Urinary bladder (tissue), 4 donors: Measurements from ENCODE around the gene SUFU. TPM values are rescaled to one million over a fixed set of nuclear protein-coding genes. Genes with fewer than 3 reads are reported as not detected.

Experiments used
- DNase-seq: peaks from one replicate; pipeline ENCODE4 v3.0.0-alpha.2; 2015; ENCODE audit errors: extremely low spot score
- H3K27ac ChIP-seq: one replicate; pipeline ENCODE4 v1.5.1; 2013; ENCODE audit warnings: low read depth, mild to moderate bottlenecking, moderate library complexity
- H3K36me3 ChIP-seq: one replicate; pipeline ENCODE4 v1.6.1; 2013; ENCODE audit warnings: mild to moderate bottlenecking, moderate library complexity; ENCODE audit not compliant: insufficient read depth
- H3K4me1 ChIP-seq: one replicate; pipeline ENCODE4 v1.6.1; 2013; ENCODE audit warnings: mild to moderate bottlenecking, moderate library complexity; ENCODE audit not compliant: insufficient read depth
- H3K4me3 ChIP-seq: one replicate; pipeline ENCODE4 v1.5.1; 2013; ENCODE audit warnings: low read depth, low read length
- WGBS: extraction: QIAGEN DNeasy Blood & Tissue Kit; methylation state at CpG from one replicate; pipeline ENCODE4 v1.1.7; 2013; 5-methylcytosine and 5-hydroxymethylcytosine counted together
- polyA plus RNA-seq: library from polyadenylated mRNA; stranded (reverse); fragments of 200-250 nt; gene quantifications from one replicate; pipeline ENCODE4 v1.2.3, GENCODE V29; 2013
- total RNA-seq: library from RNA; depleted of rRNA; stranded (reverse); fragments of >200 nt; gene quantifications from one replicate; pipeline ENCODE4 v1.2.3, GENCODE V29; 2014
- donor health status: healthy with polysubstance abuse.
- donor health status: healthy.

Gene SUFU
- total and polyA plus RNA-seq, 2 donors, result 8.1 to 11.2 TPM

- Histone ChIP-seq H3K27ac (no peak overlapping the region), H3K36me3 (peaks cover 1% of the 10 kb centered on the region), H3K4me1 (no peaks in the 10 kb centered on the region), H3K4me3 (no peak overlapping the region)
- 70% methylated on average over 13 of the region's 13 CpGs for WGBS
- DNase-seq, result no peak
Measured at GRCh38 chr10:102621443-102622325, 117.9 kb downstream of the SUFU start.

GRCh38 chr10:102624094-102624493 lies 120.3 kb downstream of the SUFU start:
- no peaks in the 10 kb centered on the region for H3K4me1 ChIP-seq
- no peak overlapping the region for H3K27ac ChIP-seq
- 85% methylated on average over 3 of the region's 3 CpGs for WGBS
- peaks cover 1% of the 10 kb centered on the region for H3K36me3 ChIP-seq
- H3K4me3 ChIP-seq, result no peak overlapping the region
- DNase-seq, result no peak

- WGBS, result 69% methylated on average over 12 of the region's 12 CpGs
- no peak for DNase-seq
- Histone ChIP-seq H3K4me1 (no peaks in the 10 kb centered on the region), H3K4me3 (no peak overlapping the region), H3K27ac (no peak overlapping the region), H3K36me3 (no peaks in the 10 kb centered on the region)
Measured at GRCh38 chr10:102624751-102625645, 121.2 kb downstream of the SUFU start.

GRCh38 chr10:102626026-102626685 lies 122.4 kb downstream of the SUFU start:
- DNase-seq, result no peak
- Histone ChIP-seq H3K27ac (no peak overlapping the region), H3K4me1 (no peaks in the 10 kb centered on the region), H3K36me3 (no peaks in the 10 kb centered on the region), H3K4me3 (no peak overlapping the region)
- WGBS, result 83% methylated on average over 10 of the region's 10 CpGs

GRCh38 chr10:102627291-102627735 lies 123.5 kb downstream of the SUFU start:
- Histone ChIP-seq H3K4me3 (no peak overlapping the region), H3K36me3 (no peaks in the 10 kb centered on the region), H3K27ac (peak overlapping the region; percentile 68), H3K4me1 (no peaks in the 10 kb centered on the region)
- 40% methylated on average over 12 of the region's 12 CpGs for WGBS
- no peak for DNase-seq

GRCh38 chr10:102627736-102628293 lies 124.0 kb downstream of the SUFU start:
- whole genome bisulfite sequencing, result 28% methylated on average over 9 of the region's 9 CpGs
- no peaks in the 10 kb centered on the region for H3K36me3 ChIP-seq
- no peaks in the 10 kb centered on the region for H3K4me1 ChIP-seq
- DNase-seq, result no peak
- H3K4me3 ChIP-seq, result no peak overlapping the region
- peak overlapping the region; percentile 68 for H3K27ac ChIP-seq

GRCh38 chr10:102628451-102628911 lies 124.7 kb downstream of the SUFU start:
- H3K36me3 ChIP-seq, result no peaks in the 10 kb centered on the region
- H3K27ac ChIP-seq, result peak overlapping the region; percentile 68
- WGBS, result 40% methylated on average over 11 of the region's 11 CpGs
- H3K4me3 ChIP-seq, result no peak overlapping the region
- no peaks in the 10 kb centered on the region for H3K4me1 ChIP-seq
- no peak for DNase-seq

- H3K36me3 ChIP-seq, result no peaks in the 10 kb centered on the region
- H3K27ac ChIP-seq, result no peak overlapping the region
- no peak for DNase-seq
- no peaks in the 10 kb centered on the region for H3K4me1 ChIP-seq
- H3K4me3 ChIP-seq, result no peak overlapping the region
- 62% methylated on average over 22 of the region's 22 CpGs for WGBS
Measured at GRCh38 chr10:102629661-102630614, 126.2 kb downstream of the SUFU start.

- WGBS, result 49% methylated on average over 6 of the region's 6 CpGs
- Histone ChIP-seq H3K4me3 (no peak overlapping the region), H3K27ac (no peak overlapping the region), H3K4me1 (no peaks in the 10 kb centered on the region), H3K36me3 (no peaks in the 10 kb centered on the region)
- no peak for DNase-seq
Measured at GRCh38 chr10:102630663-102631062, 126.9 kb downstream of the SUFU start.

GRCh38 chr10:102631525-102632393 lies 128.0 kb downstream of the SUFU start:
- no peak for DNase-seq
- Histone ChIP-seq H3K4me1 (no peaks in the 10 kb centered on the region), H3K4me3 (no peak overlapping the region), H3K27ac (no peak overlapping the region), H3K36me3 (no peaks in the 10 kb centered on the region)
- 86% methylated on average over 10 of the region's 10 CpGs for WGBS

- H3K4me3 ChIP-seq, result no peak overlapping the region
- no peaks in the 10 kb centered on the region for H3K36me3 ChIP-seq
- 26% methylated on average over 5 of the region's 5 CpGs for whole genome bisulfite sequencing
- peak; percentile 74 for DNase-seq
- no peak overlapping the region for H3K27ac ChIP-seq
- no peaks in the 10 kb centered on the region for H3K4me1 ChIP-seq
Measured at GRCh38 chr10:102632394-102633111, 128.8 kb downstream of the SUFU start.
